ENCODE data around the gene IFT122. TPM values are rescaled to one million over a fixed set of nuclear protein-coding genes. Genes with fewer than 3 reads are reported as not detected.

Gene IFT122
- total RNA-seq, 4 donors from 2014 or later, result 9.5 to 47.6 (median 24.5) TPM

GRCh38 chr3:129428376-129429079 lies 11.5 kb upstream of the IFT122 start, which contains the start of gene EFCAB12:
EFCAB12 (minus strand) TSS chr3:129428636; CDS start chr3:129428488, 148 bp downstream.
- Histone ChIP-seq H3K9me3 (no peaks in the 10 kb centered on the region), H3K27ac (no peak within 1 kb of the TSS), H3K36me3 (peaks cover 31% of the 10 kb centered on the region), H3K4me1 (peaks cover 21% of the 10 kb centered on the region), H3K27me3 (no peaks in the 10 kb centered on the region), H3K4me3 (peak within 1 kb of the TSS; percentile 56)
- WGBS, result 2% methylated on average over 33 of the region's 42 CpGs
- peak; percentile 98 to 99 for DNase-seq (ENCODE audit: low spot score in 2 of 2)
- TF ChIP-seq EP300 (IDR thresholded peaks at IDR 0.05), result no peak
- TF ChIP-seq, protein P1, sequence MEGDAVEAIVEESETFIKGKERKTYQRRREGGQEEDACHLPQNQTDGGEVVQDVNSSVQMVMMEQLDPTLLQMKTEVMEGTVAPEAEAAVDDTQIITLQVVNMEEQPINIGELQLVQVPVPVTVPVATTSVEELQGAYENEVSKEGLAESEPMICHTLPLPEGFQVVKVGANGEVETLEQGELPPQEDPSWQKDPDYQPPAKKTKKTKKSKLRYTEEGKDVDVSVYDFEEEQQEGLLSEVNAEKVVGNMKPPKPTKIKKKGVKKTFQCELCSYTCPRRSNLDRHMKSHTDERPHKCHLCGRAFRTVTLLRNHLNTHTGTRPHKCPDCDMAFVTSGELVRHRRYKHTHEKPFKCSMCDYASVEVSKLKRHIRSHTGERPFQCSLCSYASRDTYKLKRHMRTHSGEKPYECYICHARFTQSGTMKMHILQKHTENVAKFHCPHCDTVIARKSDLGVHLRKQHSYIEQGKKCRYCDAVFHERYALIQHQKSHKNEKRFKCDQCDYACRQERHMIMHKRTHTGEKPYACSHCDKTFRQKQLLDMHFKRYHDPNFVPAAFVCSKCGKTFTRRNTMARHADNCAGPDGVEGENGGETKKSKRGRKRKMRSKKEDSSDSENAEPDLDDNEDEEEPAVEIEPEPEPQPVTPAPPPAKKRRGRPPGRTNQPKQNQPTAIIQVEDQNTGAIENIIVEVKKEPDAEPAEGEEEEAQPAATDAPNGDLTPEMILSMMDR (IDR thresholded peaks at IDR 0.05), result no peak
- TF ChIP-seq POLR2AphosphoS5 (IDR thresholded peaks at IDR 0.05), result no peak
- TF ChIP-seq POLR2A (IDR thresholded peaks at IDR 0.05), result no peak

DNA sequence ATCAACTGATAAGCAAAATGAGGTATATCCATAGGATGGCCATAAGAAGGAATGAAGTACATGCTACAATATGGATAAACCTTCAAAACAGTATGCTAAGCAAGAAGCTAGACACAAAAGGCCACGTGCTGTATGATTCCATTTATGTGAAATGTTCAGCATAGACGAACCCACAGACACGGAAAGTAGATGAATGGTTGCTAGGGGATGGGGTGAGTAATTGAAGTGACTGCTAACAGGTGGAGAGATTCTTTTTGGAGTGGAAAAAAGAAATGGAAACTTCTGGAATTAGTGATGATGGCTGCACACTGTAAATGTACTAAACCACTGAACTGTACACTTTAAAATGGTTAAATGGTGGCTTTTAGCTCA lies 11.0 kb upstream of the IFT122 start:
- TF ChIP-seq POLR2A (IDR thresholded peaks at IDR 0.05), result no peak
- TF ChIP-seq POLR2AphosphoS5 (IDR thresholded peaks at IDR 0.05), result no peak
- TF ChIP-seq, protein P1 (IDR thresholded peaks at IDR 0.05), result no peak
- TF ChIP-seq EP300 (IDR thresholded peaks at IDR 0.05), result no peak
- Histone ChIP-seq H3K36me3 (peaks cover 36% of the 10 kb centered on the region), H3K27ac (no peak overlapping the region), H3K27me3 (no peaks in the 10 kb centered on the region), H3K4me3 (peak overlapping the region; percentile 56), H3K4me1 (peaks cover 21% of the 10 kb centered on the region), H3K9me3 (no peaks in the 10 kb centered on the region)
- 59% methylated on average over 3 of the region's 3 CpGs for WGBS
- DNase-seq (ENCODE audit: low spot score in 2 of 2), result no peak

DNA sequence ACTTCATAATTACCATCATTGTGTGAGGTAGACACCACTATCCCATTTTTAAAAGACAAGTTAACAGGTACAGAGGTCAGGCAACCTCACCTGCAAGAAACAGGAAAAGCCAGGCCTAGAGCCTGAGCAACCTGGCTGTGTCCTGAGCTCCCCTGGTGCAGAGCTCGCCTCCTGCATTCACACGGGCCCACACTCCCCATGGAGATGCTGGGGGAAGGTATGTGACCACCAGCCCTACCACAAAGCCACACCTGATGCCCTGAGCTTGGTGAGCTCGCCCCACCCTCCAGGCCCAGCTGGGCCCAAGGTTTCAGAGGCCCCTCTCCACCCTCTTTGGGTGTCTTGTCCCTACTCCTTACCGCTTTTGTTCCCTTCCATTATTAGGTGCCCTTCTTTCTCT lies 10.4 kb upstream of the IFT122 start:
- DNase-seq (ENCODE audit: low spot score in 2 of 2), result no peak
- H3K4me3 ChIP-seq, result no peak overlapping the region
- WGBS, result 82% methylated on average over 4 of the region's 4 CpGs
- peaks cover 38% of the 10 kb centered on the region for H3K36me3 ChIP-seq
- TF ChIP-seq EP300 (IDR thresholded peaks at IDR 0.05) (no peak), POLR2AphosphoS5 (IDR thresholded peaks at IDR 0.05) (no peak), POLR2A (IDR thresholded peaks at IDR 0.05) (no peak)
- TF ChIP-seq, protein P1 (IDR thresholded peaks at IDR 0.05), result no peak
- no peaks in the 10 kb centered on the region for H3K9me3 ChIP-seq
- H3K4me1 ChIP-seq, result peaks cover 21% of the 10 kb centered on the region
- no peaks in the 10 kb centered on the region for H3K27me3 ChIP-seq
- no peak overlapping the region for H3K27ac ChIP-seq

GRCh38 chr3:129432036-129432435 lies 8.0 kb upstream of the IFT122 start:
- Histone ChIP-seq H3K36me3 (peaks cover 52% of the 10 kb centered on the region), H3K27me3 (no peaks in the 10 kb centered on the region), H3K4me3 (no peak overlapping the region), H3K9me3 (no peaks in the 10 kb centered on the region), H3K27ac (no peak overlapping the region), H3K4me1 (peaks cover 37% of the 10 kb centered on the region)
- no peak for DNase-seq (ENCODE audit: low spot score in 2 of 2)
- 91% methylated on average over 7 of the region's 7 CpGs for WGBS
- TF ChIP-seq EP300 (IDR thresholded peaks at IDR 0.05) (no peak), POLR2AphosphoS5 (IDR thresholded peaks at IDR 0.05) (no peak), POLR2A (IDR thresholded peaks at IDR 0.05) (no peak)
- TF ChIP-seq, protein P1 (IDR thresholded peaks at IDR 0.05), result no peak

DNA sequence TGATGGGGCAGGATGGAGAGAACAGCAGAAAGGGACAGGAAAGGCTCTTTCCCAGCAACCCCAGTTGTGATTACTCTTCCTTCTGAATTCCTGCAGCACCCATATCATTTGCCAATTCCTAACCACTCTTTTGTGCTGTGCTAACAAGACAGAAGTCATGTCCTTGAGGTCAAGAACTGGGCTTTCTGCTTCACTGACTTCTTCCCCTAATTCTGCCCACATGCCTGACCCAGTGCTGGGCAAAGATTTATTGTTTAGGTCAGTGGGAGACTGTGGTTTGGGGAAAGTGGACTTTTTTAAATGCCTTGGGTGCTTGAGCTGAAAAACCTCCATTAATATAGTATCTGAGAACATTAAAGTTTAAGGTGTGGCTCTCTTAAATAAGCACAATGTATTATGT lies 7.4 kb upstream of the IFT122 start:
- Histone ChIP-seq H3K4me3 (no peak overlapping the region), H3K27ac (no peak overlapping the region), H3K9me3 (no peaks in the 10 kb centered on the region), H3K27me3 (no peaks in the 10 kb centered on the region), H3K36me3 (peaks cover 59% of the 10 kb centered on the region), H3K4me1 (peaks cover 34% of the 10 kb centered on the region)
- TF ChIP-seq EP300 (IDR thresholded peaks at IDR 0.05), result no peak
- TF ChIP-seq, protein P1 (IDR thresholded peaks at IDR 0.05), result no peak
- no peak for DNase-seq (ENCODE audit: low spot score in 2 of 2)
